ENCODE data around the gene EPHA5. TPM values are rescaled to one million over a fixed set of nuclear protein-coding genes. Genes with fewer than 3 reads are reported as not detected.

Gene EPHA5
- polyA plus RNA-seq, 3 donors: not detected

DNA sequence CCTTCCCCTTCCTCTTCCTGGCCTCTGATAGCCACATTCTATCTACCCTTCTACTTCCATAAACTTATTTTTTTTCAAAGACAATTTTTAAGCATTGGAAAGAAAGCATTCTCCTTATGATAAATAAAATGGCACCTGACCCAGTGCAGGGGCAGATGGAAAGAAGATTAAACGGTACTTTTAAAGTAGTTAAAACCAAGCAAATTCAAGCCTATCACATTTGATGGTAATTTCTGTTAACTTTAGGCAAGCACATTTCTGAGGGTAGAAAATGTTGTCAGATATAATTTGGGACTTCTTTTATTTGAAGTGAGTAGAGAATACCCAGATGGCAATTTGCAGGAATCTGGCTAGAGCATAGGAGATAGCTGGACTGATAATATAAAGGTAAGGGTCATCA lies 332.9 kb downstream of the EPHA5 start:
- H3K4me1 Mint-ChIP-seq: no peaks in the 10 kb centered on the region
- TF ChIP-seq, protein P1, sequence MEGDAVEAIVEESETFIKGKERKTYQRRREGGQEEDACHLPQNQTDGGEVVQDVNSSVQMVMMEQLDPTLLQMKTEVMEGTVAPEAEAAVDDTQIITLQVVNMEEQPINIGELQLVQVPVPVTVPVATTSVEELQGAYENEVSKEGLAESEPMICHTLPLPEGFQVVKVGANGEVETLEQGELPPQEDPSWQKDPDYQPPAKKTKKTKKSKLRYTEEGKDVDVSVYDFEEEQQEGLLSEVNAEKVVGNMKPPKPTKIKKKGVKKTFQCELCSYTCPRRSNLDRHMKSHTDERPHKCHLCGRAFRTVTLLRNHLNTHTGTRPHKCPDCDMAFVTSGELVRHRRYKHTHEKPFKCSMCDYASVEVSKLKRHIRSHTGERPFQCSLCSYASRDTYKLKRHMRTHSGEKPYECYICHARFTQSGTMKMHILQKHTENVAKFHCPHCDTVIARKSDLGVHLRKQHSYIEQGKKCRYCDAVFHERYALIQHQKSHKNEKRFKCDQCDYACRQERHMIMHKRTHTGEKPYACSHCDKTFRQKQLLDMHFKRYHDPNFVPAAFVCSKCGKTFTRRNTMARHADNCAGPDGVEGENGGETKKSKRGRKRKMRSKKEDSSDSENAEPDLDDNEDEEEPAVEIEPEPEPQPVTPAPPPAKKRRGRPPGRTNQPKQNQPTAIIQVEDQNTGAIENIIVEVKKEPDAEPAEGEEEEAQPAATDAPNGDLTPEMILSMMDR (IDR thresholded peaks at IDR 0.05): no peak
- Histone ChIP-seq H3K9ac (ENCODE audit: insufficient read depth, low read length, poor library complexity, severe bottlenecking) (no peak overlapping the region), H3K27ac (ENCODE audit: low read depth in 1 of 2, low read length in 2 of 2) (no peak overlapping the region), H3K9me3 (replicated peaks in 1 of 2; ENCODE audit: control insufficient read depth in 1 of 2, insufficient read depth in 1 of 2, low read length in 2 of 2) (no peaks in the 10 kb centered on the region), H3K4me2 (replicated peaks; ENCODE audit: extremely low read depth, low read length, poor library complexity, severe bottlenecking) (no peak overlapping the region), H3K79me2 (ENCODE audit: insufficient read depth, low read length) (no peaks in the 10 kb centered on the region), H2AFZ (ENCODE audit: insufficient read depth, low read depth, low read length, poor library complexity, severe bottlenecking) (no peak overlapping the region), H3K4me3 (replicated peaks in 1 of 3; ENCODE audit: low read depth in 2 of 3, low read length in 3 of 3) (no peak overlapping the region), H3K4me1 (ENCODE audit: control insufficient read depth in 1 of 2, insufficient read depth in 2 of 2, low read length in 2 of 2) (no peaks in the 10 kb centered on the region), H3K27me3 (ENCODE audit: control insufficient read depth in 2 of 2, insufficient read depth in 2 of 2, low read length in 2 of 2) (no peaks in the 10 kb centered on the region), H4K20me1 (ENCODE audit: insufficient read depth, low read length) (no peaks in the 10 kb centered on the region), H3K36me3 (replicated peaks in 1 of 2; ENCODE audit: control insufficient read depth in 1 of 2, insufficient read depth in 2 of 2, low read length in 2 of 2) (no peaks in the 10 kb centered on the region)
- no peaks in the 10 kb centered on the region for H3K9me3 Mint-ChIP-seq
- H3K36me3 Mint-ChIP-seq: no peaks in the 10 kb centered on the region
- WGBS (ENCODE audit: insufficient coverage): no CpG with 5 or more reads among the region's 1 CpG
- H3K27ac Mint-ChIP-seq: no peak overlapping the region
- intact Hi-C loops (cut with micrococcal nuclease): no loop called here
- no peaks in the 10 kb centered on the region for H3K27me3 Mint-ChIP-seq (ENCODE audit: low read depth in 3 of 3)
- no peak for DNase-seq
- no peak overlapping the region for H3K4me3 Mint-ChIP-seq

DNA sequence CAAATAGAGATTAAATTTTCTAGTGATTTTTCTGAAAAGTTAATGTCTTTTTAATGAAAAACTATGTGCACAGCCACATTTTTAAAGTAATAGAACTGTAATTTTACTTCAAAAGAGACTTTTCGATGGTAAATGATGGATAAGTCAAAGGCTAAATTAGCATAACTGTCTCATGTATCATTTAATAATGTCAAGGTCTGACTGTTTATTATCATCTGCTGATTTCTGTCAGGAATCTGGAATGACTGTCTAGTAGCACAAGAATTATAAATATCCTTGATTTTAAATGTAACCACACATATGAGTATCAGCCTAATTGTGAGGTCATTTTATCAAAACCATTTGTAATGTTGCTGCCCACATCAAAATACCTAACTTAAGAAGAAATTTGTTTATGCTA lies 333.8 kb downstream of the EPHA5 start:
- Mint-ChIP-seq H3K9me3 (no peaks in the 10 kb centered on the region), H3K4me1 (no peaks in the 10 kb centered on the region), H3K4me3 (no peak overlapping the region), H3K36me3 (no peaks in the 10 kb centered on the region), H3K27me3 (ENCODE audit: low read depth in 3 of 3) (no peaks in the 10 kb centered on the region), H3K27ac (no peak overlapping the region)
- no peaks in the 10 kb centered on the region for H3K79me2 ChIP-seq (ENCODE audit: insufficient read depth, low read length)
- H3K27me3 ChIP-seq (ENCODE audit: control insufficient read depth in 2 of 2, insufficient read depth in 2 of 2, low read length in 2 of 2): no peaks in the 10 kb centered on the region
- WGBS (ENCODE audit: insufficient coverage): no CpG with 5 or more reads among the region's 1 CpG
- no peak overlapping the region for H3K9ac ChIP-seq (ENCODE audit: insufficient read depth, low read length, poor library complexity, severe bottlenecking)
- no peaks in the 10 kb centered on the region for H3K36me3 ChIP-seq (replicated peaks in 1 of 2; ENCODE audit: control insufficient read depth in 1 of 2, insufficient read depth in 2 of 2, low read length in 2 of 2)
- no peak for DNase-seq
- no peaks in the 10 kb centered on the region for H3K9me3 ChIP-seq (replicated peaks in 1 of 2; ENCODE audit: control insufficient read depth in 1 of 2, insufficient read depth in 1 of 2, low read length in 2 of 2)
- no peaks in the 10 kb centered on the region for H3K4me1 ChIP-seq (ENCODE audit: control insufficient read depth in 1 of 2, insufficient read depth in 2 of 2, low read length in 2 of 2)
- no peak overlapping the region for H2AFZ ChIP-seq (ENCODE audit: insufficient read depth, low read depth, low read length, poor library complexity, severe bottlenecking)
- H3K4me2 ChIP-seq (replicated peaks; ENCODE audit: extremely low read depth, low read length, poor library complexity, severe bottlenecking): no peak overlapping the region
- TF ChIP-seq, protein P1 (IDR thresholded peaks at IDR 0.05): no peak
- intact Hi-C loops (cut with micrococcal nuclease): no loop called here
- H3K4me3 ChIP-seq (replicated peaks in 1 of 3; ENCODE audit: low read depth in 2 of 3, low read length in 3 of 3): no peak overlapping the region
- H4K20me1 ChIP-seq (ENCODE audit: insufficient read depth, low read length): no peaks in the 10 kb centered on the region
- no peak overlapping the region for H3K27ac ChIP-seq (ENCODE audit: low read depth in 1 of 2, low read length in 2 of 2)
